Posterior cingulate gyrus (tissue), 11 donors: ENCODE results near the gene CDR2L.
"Not testable (repeated sequence)": the region's sequence is repeated elsewhere in the genome, so short reads cannot be mapped to it uniquely, and the experiment has no call there.

ENCODE experiments used
- DNase-seq, 10 donors: peaks; one replicate each; pipeline versions ENCODE4 v3.0.0 to v3.0.0-alpha.2; 2020 to 2021; ENCODE audit warnings: mixed read lengths in 3 of 10
- intact Hi-C: fragments of 100-400 bp; cut with DNase I; formaldehyde crosslinking; loops from one replicate; pipeline ENCODE4 v1.15.1; 2023

Gene CDR2L

GRCh38 chr17:75032720-75033280 is 45.4 kb downstream of the CDR2L start:
- DNase-seq, result no peak
- intact Hi-C loops, result loop anchor here (10.0 kb wide), 1 partner anchor 48 kb away; the partner anchor contains the start of gene CDR2L

DNA sequence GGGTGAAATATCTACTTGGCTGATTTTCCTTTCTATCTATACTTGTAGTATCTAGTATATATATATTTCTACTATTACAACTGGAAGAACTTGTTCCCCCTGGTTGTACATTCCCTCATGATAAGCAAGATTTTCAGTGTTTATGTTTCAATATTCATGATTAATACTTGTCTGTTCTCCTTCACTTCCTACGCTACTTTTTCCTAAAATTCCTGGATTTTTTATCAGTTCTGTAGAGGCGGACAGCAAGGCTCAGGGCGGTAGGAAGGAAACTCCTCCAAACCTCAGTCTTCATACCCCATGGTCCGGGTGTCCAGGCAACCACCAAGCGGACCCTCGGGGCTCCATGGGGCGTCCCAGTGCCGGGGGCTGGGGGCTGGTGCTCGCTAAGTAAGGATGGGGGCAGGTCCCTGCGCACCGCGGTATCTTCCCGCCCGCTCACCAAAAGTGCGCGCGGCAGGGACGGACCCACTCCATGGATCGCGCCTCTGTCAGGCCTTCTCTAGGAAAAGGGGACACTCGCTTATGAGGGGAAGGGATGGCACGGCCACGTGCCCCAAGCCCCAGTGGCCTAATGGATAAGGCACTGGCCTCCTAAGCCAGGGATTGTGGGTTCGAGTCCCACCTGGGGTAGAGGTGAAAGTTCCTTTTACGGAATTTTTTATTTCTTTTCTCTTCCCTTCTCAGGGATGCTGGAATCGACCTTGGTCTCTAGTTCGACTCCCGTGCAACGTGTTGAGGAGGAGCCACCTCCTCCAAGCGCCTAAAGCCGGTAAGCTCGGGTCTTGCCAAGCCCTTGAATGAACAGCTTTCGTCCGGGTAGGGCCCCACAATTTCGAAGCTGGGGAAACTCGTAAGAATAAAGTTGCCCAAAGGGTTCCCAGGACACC is 46.2 kb downstream of the CDR2L start:
- intact Hi-C loops, result loop anchor here (10.0 kb wide), 1 partner anchor 49 kb away; the partner anchor contains the start of gene CDR2L
- DNase-seq, result peak; percentile 86 to 99 (median 92)

- intact Hi-C loops, result loop anchor here (10.0 kb wide), 1 partner anchor 50 kb away; the partner anchor contains the start of gene CDR2L
- peak; percentile 75 to 97 (median 86) for DNase-seq
These were observed 46.9 kb downstream of the CDR2L start for GRCh38 chr17:75034236-75034908.

- peak in 8 of 10 donors; percentile 45 to 94 (median 72) for DNase-seq
- intact Hi-C loops, result loop anchor here (10.0 kb wide), 1 partner anchor 52 kb away; the partner anchor contains the start of gene CDR2L
These were observed 49.3 kb downstream of the CDR2L start for GRCh38 chr17:75036643-75037268.

GRCh38 chr17:75039238-75039637 is 51.8 kb downstream of the CDR2L start:
- intact Hi-C loops, result loop anchor here (10.0 kb wide), 1 partner anchor 54 kb away; the partner anchor contains the start of gene CDR2L
- DNase-seq, result no peak

DNA sequence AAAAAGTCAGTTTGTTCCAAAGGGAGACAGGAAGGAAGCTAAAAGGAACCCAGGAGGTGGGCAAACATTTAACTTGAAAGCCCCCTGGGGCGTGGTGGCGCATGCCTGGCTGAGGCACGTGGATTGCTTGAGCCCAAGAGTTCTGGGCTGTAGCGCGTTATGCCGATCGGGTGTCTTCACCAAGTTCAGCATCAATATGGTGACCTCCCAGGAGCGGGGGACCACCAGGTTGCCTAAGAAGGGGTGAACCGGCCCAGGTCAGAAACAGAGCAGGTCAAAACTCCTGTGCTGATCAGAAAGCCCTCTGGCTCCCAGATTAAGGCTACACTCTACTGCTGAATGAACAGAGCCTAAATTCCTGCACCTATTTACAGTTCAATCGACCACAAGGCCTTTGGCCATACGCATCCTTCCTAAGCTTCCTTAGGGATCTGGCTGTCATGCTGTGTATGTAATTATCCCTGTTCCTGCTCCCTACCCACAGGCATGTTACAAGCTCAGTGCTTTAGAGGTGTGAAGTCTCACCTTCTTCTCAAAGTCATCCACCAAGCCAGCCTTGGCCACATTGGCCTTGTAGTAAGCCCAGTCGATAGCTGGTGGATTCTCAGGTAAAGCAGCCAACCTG is 54.3 kb downstream of the CDR2L start:
- intact Hi-C loops, result no loop called here

DNA sequence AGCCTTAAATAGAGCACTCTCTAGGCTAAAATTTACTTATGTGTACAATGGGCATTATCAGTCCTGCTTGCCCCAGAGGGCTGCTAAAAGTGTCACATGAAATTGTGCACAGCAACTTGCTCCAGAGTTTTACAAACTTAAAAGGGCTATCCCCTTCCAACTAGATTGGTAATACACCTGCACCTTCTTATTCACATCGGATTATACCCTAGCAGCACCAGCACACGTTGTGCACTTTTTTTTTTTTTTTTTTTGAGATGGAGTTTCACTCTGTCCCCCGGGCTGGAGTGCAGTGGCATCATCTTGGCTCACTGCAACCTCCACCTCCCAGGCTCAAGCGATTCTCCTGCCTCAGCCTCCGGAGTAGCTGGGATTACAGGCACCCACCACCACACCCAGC is 56.4 kb downstream of the CDR2L start:
- DNase-seq, intact Hi-C loops: not testable (repeated sequence)

More for the DNA sequence above, 54.3 kb downstream of the CDR2L start:
- DNase-seq, result no peak

- no peak for DNase-seq
- intact Hi-C loops, result no loop called here
These were observed 57.3 kb downstream of the CDR2L start for GRCh38 chr17:75044716-75045115.

DNA sequence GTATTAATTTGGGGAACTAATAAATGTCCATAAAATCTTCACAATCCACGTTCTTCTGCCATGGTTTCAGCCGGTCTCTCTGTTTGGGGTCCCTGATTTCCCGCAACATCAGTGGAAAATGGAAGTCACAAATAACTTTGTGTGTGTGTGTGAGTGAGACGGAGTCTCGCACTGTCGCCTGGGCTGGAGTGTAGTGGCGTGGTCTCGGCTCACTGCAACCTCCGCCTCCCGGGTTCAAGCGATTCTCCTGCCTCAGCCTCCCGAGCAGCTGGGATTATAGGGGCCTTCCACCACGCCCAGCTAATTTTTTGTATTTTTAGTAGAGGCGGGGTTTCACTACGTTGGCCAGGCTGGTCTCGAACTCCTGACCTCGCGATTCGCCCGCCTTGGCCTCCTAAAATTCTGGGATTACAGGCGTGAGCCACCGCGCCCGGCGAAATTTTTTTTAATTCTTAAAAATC is 58.5 kb downstream of the CDR2L start:
- DNase-seq, intact Hi-C loops: not testable (repeated sequence)

DNA sequence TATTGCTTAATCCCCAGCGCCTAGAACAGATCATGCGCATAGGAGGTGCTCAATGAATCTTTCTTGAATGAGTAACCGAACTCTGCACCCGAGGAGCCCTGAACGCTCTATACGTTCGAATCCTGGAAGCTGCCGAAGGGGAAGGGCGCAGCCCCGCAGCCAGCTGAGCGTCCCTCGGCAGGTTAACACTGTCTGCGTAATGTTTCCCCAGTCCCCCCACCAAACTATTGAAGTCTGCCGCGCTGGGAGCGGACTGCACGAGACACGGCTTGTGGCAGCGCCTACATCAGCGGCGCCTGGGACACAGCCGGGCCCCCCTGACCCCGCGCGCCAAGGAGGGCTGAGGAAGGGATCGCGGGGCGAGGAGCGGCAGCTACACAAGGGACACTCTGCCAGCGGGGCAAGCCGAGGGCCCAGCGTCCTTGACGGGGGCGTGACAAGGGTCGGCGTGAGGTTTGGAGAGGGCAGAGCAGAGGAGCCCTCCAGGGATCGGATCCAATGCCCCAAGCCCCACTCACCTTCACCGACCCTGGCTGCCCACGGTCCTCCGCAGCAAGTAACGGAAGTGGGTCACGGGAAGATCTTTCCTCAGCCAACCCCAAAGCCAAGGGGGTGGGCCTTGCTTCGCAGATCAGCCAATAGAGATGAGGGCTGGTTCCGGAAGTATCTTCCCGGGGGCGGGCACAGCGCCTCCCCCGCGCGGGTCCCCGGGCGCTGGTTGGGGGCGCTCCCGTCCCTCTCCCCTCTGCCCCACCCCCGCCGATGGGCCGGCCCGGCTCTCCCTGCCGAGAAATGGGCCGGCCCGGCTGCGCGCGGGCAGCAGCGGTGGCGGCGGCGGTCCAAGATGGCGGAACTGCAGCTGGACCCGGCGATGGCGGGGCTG is 59.2 kb downstream of the CDR2L start, which contains the start of the genes ATP5PD and KCTD2:
ATP5PD (minus strand) TSS at position 563 of the 883 bp plus-strand sequence. CDS start 4,319 bp downstream, outside the sequence.
KCTD2 (plus strand) TSS at position 819 of the 883 bp plus-strand sequence; CDS start at position 845, 26 bp downstream.
- intact Hi-C loops, result no loop called here
- peak; percentile 93 to 99 (median 94) for DNase-seq

DNA sequence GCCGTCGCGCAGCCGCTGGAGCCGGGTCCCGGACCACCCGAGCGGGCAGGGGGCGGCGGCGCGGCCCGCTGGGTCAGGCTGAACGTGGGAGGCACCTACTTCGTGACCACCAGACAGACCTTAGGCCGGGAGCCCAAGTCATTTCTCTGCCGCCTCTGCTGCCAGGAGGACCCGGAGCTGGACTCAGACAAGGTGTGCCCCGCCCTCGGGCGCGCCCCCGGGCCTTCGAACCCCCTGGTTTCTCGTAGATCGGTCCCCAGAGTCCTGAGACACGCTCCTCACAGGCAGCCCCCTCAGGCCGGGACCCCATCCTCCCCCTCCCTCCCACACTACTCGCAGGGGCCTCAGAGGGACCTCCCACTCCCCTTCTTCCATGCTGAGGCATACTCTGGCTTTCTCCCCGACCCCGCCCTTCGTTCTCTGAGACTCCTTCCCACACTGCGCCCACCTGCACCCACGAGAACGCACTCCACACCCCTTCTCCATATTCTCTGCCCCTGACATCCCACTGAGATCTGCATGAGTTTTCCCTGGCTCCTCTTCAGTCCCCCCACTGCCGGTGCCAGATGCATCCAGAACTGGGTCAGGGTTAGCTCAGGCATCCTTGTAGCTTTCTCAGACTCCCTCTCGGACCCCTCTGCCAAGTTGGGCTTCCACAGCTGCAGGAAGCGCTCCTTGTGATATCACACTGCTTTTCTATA is 60.1 kb downstream of the CDR2L start:
- DNase-seq, result no peak
- intact Hi-C loops, result no loop called here

DNA sequence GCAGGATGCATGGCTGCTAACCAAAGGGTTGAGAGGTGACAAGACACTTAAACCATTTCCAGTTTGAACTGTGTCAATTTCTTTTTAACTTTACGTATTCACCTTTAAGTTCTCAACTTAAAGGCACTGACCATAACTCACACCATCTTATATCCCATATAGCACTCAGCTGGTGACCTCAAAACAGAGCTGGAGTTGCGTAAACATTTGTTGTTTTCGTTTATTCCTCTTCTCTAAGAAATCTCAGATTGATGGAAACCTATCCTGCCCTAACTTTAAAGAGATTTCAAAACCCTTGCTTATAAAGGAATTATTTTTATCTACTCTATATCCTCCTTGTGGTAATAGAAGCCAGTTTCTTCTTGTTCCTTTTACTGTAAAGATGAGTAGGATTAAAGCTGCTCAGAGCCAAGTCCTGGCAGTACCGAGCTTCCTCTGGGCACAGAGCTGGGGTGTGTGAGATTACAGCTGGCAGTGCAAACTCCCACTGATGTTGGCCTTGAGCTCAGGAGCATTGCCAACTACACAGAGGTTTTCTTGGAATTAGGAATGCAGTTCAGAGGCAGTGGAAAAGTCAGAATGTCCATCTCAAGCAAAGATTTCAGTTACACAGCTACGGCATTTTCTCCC is 60.9 kb downstream of the CDR2L start:
- peak in 2 of 10 donors; percentile 36 to 58 for DNase-seq
- intact Hi-C loops, result no loop called here

DNA sequence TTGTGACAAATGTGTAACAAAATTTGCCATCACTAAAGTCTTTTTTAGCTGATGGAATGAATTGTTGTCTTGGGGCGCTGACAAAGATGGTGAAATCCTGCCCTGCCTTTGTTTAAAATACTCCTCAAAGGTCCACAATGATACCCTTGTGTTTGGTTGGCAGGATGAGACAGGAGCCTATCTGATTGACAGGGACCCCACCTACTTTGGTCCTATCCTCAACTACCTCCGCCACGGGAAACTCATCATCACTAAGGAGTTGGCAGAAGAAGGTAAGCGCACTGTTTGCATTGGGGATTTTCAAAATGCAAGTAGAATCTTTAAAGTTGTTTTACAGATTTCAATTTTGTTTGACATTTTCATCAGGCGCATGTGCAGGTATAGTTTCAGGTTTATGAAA is 61.6 kb downstream of the CDR2L start:
- intact Hi-C loops, result no loop called here
- no peak for DNase-seq

- no peak for DNase-seq
- intact Hi-C loops, result no loop called here
These were observed 62.3 kb downstream of the CDR2L start for GRCh38 chr17:75049706-75050105.

DNA sequence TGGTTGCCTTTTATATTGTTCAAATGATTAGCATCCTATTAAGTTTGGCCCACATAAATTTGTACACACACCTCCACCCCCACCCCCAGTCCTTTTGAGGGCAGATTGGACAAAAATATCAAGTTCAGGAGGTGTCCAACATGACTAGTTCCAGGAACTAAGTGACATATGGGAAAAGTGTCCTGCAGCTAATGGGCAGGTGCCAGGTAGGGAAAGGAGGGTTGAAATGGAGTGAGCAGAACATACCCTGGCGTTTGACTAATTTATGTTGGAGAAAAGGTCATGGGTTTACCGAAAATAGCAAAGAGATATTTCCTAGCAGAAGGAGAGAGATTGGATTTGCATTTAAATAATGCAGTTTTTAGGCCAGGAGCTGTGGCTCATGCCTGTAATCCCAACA is 64.5 kb downstream of the CDR2L start:
- intact Hi-C loops, result no loop called here
- DNase-seq, result no peak
